ENCODE results near the gene LSM14A.

GRCh38 chr19:34220472-34221063 is 48.3 kb downstream of the LSM14A start:
- peak; percentile 77 for TF ChIP-seq CTCF (conservative IDR thresholded peaks at IDR 0.05; ENCODE audit: low read depth, low read length)
- no peak for TF ChIP-seq EZH2 (IDR thresholded peaks at IDR 0.05; ENCODE audit: low read length, unreplicated experiment)
- no peak for TF ChIP-seq EZH2phosphoT487 (IDR thresholded peaks at IDR 0.05; ENCODE audit: borderline replicate concordance, low read length)

Data from PC-3 (cell line).